Lung (tissue), 12 donors: ENCODE data around the gene RPL12. TPM values are rescaled to one million over a fixed set of nuclear protein-coding genes. Genes with fewer than 3 reads are reported as not detected.

Experiments used
- ATAC-seq: fragments of 200-7000 bp; cut with Tn5 transposase; one replicate; pipeline ENCODE4 v1.9.1; 2020; ENCODE audit warnings: moderate number of reproducible peaks; ENCODE audit not compliant: insufficient read depth, low FRiP score
- DNase-seq, 3 donors: peaks; one replicate each; pipeline ENCODE4 v3.0.0-alpha.2; 2013 to 2017
- H3K27ac ChIP-seq, 2 donors: one replicate each; pipeline ENCODE4 v1.5.1; 2013; ENCODE audit warnings: mild to moderate bottlenecking in 2 of 2, moderate library complexity in 2 of 2, control low read depth in 1 of 2, inconsistent platforms in 1 of 2, low read depth in 1 of 2, low read length in 1 of 2
- H3K27me3 ChIP-seq, 3 donors: one replicate each; pipeline ENCODE4 v1.5.1; 2013; ENCODE audit warnings: low read length in 2 of 3; ENCODE audit not compliant: control insufficient read depth in 3 of 3, insufficient read depth in 3 of 3
- H3K36me3 ChIP-seq, 4 donors: one replicate each; pipeline ENCODE4 v1.5.1; 2013; ENCODE audit warnings: low read length in 4 of 4, mild to moderate bottlenecking in 1 of 4, moderate library complexity in 1 of 4; ENCODE audit not compliant: control insufficient read depth in 4 of 4, insufficient read depth in 4 of 4
- H3K4me1 ChIP-seq, 5 donors: one replicate each; pipeline ENCODE4 v1.5.1; 2013; ENCODE audit warnings: low read length in 5 of 5, mild to moderate bottlenecking in 2 of 5, moderate library complexity in 1 of 5; ENCODE audit not compliant: control insufficient read depth in 5 of 5, insufficient read depth in 5 of 5
- H3K4me3 ChIP-seq: one replicate; pipeline ENCODE4 v1.5.1; 2013; ENCODE audit warnings: mild to moderate bottlenecking, control low read depth, moderate library complexity
- H3K9ac ChIP-seq, 2 donors: one replicate each; pipeline ENCODE4 v1.5.1; 2013; ENCODE audit warnings: low read length in 2 of 2, control low read depth in 1 of 2; ENCODE audit not compliant: insufficient read depth in 1 of 2
- H3K9me3 ChIP-seq, 4 donors: one replicate each; pipeline ENCODE4 v1.5.1; 2013; ENCODE audit warnings: low read length in 3 of 4, mild to moderate bottlenecking in 1 of 4, moderate library complexity in 1 of 4; ENCODE audit not compliant: control insufficient read depth in 4 of 4, insufficient read depth in 3 of 4
- WGBS, 2 donors: extraction: QIAGEN DNeasy Blood & Tissue Kit; methylation state at CpG; one replicate each; pipeline ENCODE4 v1.1.7; 2013; 5-methylcytosine and 5-hydroxymethylcytosine counted together
- polyA plus RNA-seq, 2 donors: library from polyadenylated mRNA; stranded (reverse); fragments of 200-250 nt; gene quantifications; one replicate each; pipeline ENCODE4 v1.2.1, GENCODE V29; 2013
- total RNA-seq, 2 donors: library from RNA; depleted of rRNA in 1 of 2; stranded (reverse); fragments of >200 nt in 1 of 2; gene quantifications; one replicate each; pipeline ENCODE4 v1.2.1, GENCODE V29; 2014 to 2021
- TF ChIP-seq, protein P1 (sequence below): IDR thresholded peaks from 2 replicates; pipeline ENCODE4 v1.5.1; 2012; ENCODE audit warnings: mild to moderate bottlenecking; ENCODE audit errors: control extremely low read depth, extremely low read depth
- donor health status: control.
- donor health status: control.
- donor health status: Bipolar disorder and iron deficiency.
- donor health status: healthy.
- donor health status: DM: yes; HTN: yes; CAD: no.

RPL12 gene
- total and polyA plus RNA-seq, 4 donors = 768 to 5,137 (median 1,584) TPM

DNA sequence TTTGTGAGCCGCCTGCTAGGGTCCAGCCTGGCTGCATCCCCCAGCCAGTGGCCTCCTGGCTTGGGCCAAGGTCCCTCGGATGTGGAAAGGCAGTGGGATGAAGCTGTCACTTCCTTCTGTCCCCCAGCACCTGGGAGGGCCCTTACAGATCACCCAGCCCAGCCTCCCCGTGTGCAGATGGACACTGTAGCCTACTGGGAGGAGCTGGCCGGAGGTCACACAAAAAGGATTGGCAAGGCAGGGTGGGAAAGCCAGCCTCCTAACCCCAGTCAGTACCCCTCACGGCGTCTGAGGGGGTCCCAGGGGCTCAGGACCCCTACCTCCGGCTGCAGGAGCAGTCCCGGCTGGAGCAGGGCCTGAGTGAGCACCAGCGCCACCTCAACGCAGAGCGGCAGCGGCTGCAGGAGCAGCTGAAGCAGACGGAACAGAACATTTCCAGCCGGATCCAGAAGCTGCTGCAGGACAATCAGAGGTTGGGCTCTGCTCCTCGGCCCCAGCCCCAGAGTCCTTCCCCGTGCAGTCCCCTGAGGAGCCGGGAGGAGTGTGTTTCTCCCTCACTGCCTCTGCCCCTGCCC is 28.4 kb upstream of the RPL12 start:
- Histone ChIP-seq H3K4me3 (no peak overlapping the region), H3K27ac (no peak overlapping the region), H3K9ac (no peak overlapping the region), H3K9me3 (no peaks in the 10 kb centered on the region), H3K27me3 (no peaks in the 10 kb centered on the region), H3K36me3 (peaks cover 16 to 27% (median 24%) of the 10 kb centered on the region in 4 donors), H3K4me1 (no peaks in the 10 kb centered on the region)
- TF ChIP-seq, protein P1, sequence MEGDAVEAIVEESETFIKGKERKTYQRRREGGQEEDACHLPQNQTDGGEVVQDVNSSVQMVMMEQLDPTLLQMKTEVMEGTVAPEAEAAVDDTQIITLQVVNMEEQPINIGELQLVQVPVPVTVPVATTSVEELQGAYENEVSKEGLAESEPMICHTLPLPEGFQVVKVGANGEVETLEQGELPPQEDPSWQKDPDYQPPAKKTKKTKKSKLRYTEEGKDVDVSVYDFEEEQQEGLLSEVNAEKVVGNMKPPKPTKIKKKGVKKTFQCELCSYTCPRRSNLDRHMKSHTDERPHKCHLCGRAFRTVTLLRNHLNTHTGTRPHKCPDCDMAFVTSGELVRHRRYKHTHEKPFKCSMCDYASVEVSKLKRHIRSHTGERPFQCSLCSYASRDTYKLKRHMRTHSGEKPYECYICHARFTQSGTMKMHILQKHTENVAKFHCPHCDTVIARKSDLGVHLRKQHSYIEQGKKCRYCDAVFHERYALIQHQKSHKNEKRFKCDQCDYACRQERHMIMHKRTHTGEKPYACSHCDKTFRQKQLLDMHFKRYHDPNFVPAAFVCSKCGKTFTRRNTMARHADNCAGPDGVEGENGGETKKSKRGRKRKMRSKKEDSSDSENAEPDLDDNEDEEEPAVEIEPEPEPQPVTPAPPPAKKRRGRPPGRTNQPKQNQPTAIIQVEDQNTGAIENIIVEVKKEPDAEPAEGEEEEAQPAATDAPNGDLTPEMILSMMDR = no peak
- no peak for DNase-seq
- no peak for ATAC-seq
- WGBS, 2 donors = 89 to 93% methylated on average over 17 of the region's 17 CpGs

DNA sequence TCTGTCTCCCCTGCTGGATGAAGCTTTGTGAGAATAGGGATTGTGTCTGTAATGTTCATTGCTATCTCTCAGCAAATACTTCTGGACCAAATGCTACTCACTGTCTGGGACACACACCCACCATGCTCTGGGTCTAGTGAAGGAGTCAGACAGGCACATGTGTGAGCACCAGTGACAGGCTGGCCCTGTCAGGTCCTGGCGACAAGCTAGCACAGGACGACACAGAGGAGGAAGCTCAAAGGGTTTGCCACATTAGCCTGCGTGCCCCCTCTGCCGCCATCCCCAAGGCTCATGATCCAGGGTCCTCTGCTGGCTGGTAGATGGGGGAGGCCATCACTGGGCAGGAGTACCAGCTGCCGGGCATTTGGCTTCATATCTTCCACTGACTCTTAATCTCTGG is 23.4 kb upstream of the RPL12 start:
- H3K27ac ChIP-seq = no peak overlapping the region
- DNase-seq (no peak), ATAC-seq (no peak)
- H3K36me3 ChIP-seq = peaks cover 6 to 26% (median 18%) of the 10 kb centered on the region in 4 donors
- WGBS, 2 donors = 88 to 94% methylated on average over 5 of the region's 5 CpGs
- H3K4me3 ChIP-seq = no peak overlapping the region
- H3K9me3 ChIP-seq = peaks cover 0 to 2% (median 0%) of the 10 kb centered on the region in 4 donors
- no peaks in the 10 kb centered on the region for H3K27me3 ChIP-seq
- no peak overlapping the region for H3K9ac ChIP-seq
- TF ChIP-seq, protein P1 = no peak
- H3K4me1 ChIP-seq = no peaks in the 10 kb centered on the region

DNA sequence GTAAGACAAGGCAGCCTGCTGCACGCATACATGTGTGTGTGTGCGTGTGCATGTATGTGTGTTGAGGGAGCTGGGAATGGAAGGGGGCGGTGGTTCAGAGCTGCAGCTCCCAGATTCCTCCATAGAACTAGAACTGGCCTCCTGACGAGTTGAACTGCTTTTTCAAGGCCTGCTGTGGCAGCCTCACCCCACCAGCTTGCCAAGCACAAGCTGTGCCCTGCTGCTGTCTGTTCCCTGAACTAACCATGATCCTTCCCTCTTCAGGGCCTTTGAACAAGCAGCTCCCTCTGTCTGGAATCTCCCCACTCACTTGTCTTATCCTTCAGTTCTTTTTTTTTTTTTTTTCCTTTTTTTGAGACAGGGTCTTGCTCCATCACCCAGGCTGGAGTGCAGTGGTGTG is 22.7 kb upstream of the RPL12 start:
- H3K27ac ChIP-seq = no peak overlapping the region
- H3K4me3 ChIP-seq = no peak overlapping the region
- peaks cover 6 to 20% (median 12%) of the 10 kb centered on the region in 4 donors for H3K36me3 ChIP-seq
- TF ChIP-seq, protein P1 = no peak
- WGBS, 2 donors = 91 to 100% methylated on average over 4 of the region's 4 CpGs
- no peak overlapping the region for H3K9ac ChIP-seq
- no peaks in the 10 kb centered on the region for H3K27me3 ChIP-seq
- H3K4me1 ChIP-seq = no peaks in the 10 kb centered on the region
- ATAC-seq (no peak), DNase-seq (no peak)
- peaks cover 0 to 2% (median 0%) of the 10 kb centered on the region in 4 donors for H3K9me3 ChIP-seq

DNA sequence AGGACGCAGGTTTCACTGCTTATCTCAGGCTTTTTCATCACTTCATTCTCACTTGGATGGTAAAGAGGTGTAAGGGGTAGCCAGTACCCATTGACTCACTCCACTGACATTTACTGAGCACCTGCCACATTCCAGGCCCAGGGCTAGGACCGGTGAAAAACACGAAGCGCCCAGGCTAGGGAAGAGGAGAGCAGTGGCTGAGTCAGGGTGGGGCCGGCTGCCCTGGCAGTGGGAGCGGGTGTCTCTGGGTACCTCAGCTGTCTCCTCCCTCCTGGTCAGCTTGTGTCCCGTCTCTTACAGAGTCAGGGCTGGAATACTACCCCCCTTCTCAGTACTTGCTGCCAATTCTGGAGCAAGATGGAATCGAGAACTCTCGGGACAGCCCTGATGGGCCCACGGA is 22.3 kb upstream of the RPL12 start:
- H3K27ac ChIP-seq = no peak overlapping the region
- DNase-seq (no peak), ATAC-seq (no peak)
- H3K36me3 ChIP-seq = peaks cover 2 to 17% (median 9%) of the 10 kb centered on the region in 4 donors
- no peaks in the 10 kb centered on the region for H3K27me3 ChIP-seq
- no peak overlapping the region for H3K4me3 ChIP-seq
- peaks cover 0 to 2% (median 0%) of the 10 kb centered on the region in 4 donors for H3K9me3 ChIP-seq
- no peaks in the 10 kb centered on the region for H3K4me1 ChIP-seq
- TF ChIP-seq, protein P1 = no peak
- no peak overlapping the region for H3K9ac ChIP-seq
- WGBS, 2 donors = 96 to 97% methylated on average over 10 of the region's 10 CpGs
